Chondrocyte (in vitro differentiated cells): ENCODE data around the gene MSANTD4. TPM values are rescaled to one million over a fixed set of nuclear protein-coding genes. Genes with fewer than 3 reads are reported as not detected.

Experiments used
- DNase-seq: peaks from one replicate; pipeline ENCODE4 v3.0.0; 2021; ENCODE audit warnings: mixed read lengths, low spot score
- H3K27ac Mint-ChIP-seq: one replicate; pipeline ENCODE4 v1.8.0; 2021; ENCODE audit warnings: mild to moderate bottlenecking, moderate library complexity, mixed read lengths; ENCODE audit not compliant: unreplicated experiment
- H3K27me3 Mint-ChIP-seq: 2 replicates; pipeline ENCODE4 v1.8.0; 2021; ENCODE audit warnings: low read depth, mixed read lengths
- H3K36me3 Mint-ChIP-seq: 2 replicates; pipeline ENCODE4 v1.8.0; 2021; ENCODE audit warnings: low read depth, mixed read lengths
- H3K4me1 Mint-ChIP-seq: 2 replicates; pipeline ENCODE4 v1.8.0; 2021; ENCODE audit warnings: low read depth, mild to moderate bottlenecking, mixed read lengths
- H3K4me3 Mint-ChIP-seq: one replicate; pipeline ENCODE4 v1.8.0; 2021; ENCODE audit warnings: mild to moderate bottlenecking, moderate library complexity, mixed read lengths; ENCODE audit not compliant: unreplicated experiment
- H3K9me3 Mint-ChIP-seq: 2 replicates; pipeline ENCODE4 v1.8.0; 2021; ENCODE audit warnings: low read depth, mixed read lengths
- CTCF ChIP-seq: fragments of 200-600 bp; sonication (generic); IDR thresholded peaks from 2 replicates; pipeline ENCODE4 v1.5.0; 2021; ENCODE audit warnings: antibody characterized with exemption, mild to moderate bottlenecking, moderate library complexity
- long read RNA-seq: library from polyadenylated mRNA; stranded (forward); transcript quantifications from one replicate; pipeline ENCODE4 v2.0.0, GENCODE V29; 2021
- total RNA-seq: library from RNA; stranded (reverse); gene quantifications from 3 replicates; pipeline ENCODE4 v1.2.1, GENCODE V29; 2021

Gene MSANTD4
- 18.2 to 20.5 TPM (median 18.3 TPM) in 3 replicates for total RNA-seq
- long read RNA-seq, full-length matches to known transcripts, result 10 of 20 reads
- long read RNA-seq, partial matches to known transcripts, result 2 of 20 reads
- long read RNA-seq, other reads (novel, unspliced or antisense), result 8 of 20 reads

GRCh38 chr11:106021967-106022794 is at the start of gene MSANTD4:
MSANTD4 (minus strand) TSS chr11:106022240; CDS start chr11:106010917, 11,323 bp downstream.
- Mint-ChIP-seq H3K4me1 (peaks cover 38% of the 10 kb centered on the region), H3K27ac (peak within 1 kb of the TSS; percentile 93), H3K27me3 (peaks cover 5% of the 10 kb centered on the region), H3K4me3 (peak within 1 kb of the TSS; percentile 93), H3K36me3 (peaks cover 3% of the 10 kb centered on the region), H3K9me3 (no peaks in the 10 kb centered on the region)
- DNase-seq, result peak; percentile 99
- no peak for TF ChIP-seq CTCF

GRCh38 chr11:106070606-106071005 is 48.6 kb upstream of the MSANTD4 start:
- no peak for TF ChIP-seq CTCF
- no peaks in the 10 kb centered on the region for H3K4me1 Mint-ChIP-seq
- peaks cover 8% of the 10 kb centered on the region for H3K9me3 Mint-ChIP-seq
- no peak overlapping the region for H3K27ac Mint-ChIP-seq
- no peak overlapping the region for H3K4me3 Mint-ChIP-seq
- no peak for DNase-seq
- H3K27me3 Mint-ChIP-seq, result no peaks in the 10 kb centered on the region
- H3K36me3 Mint-ChIP-seq, result peaks cover 2% of the 10 kb centered on the region

- Mint-ChIP-seq H3K36me3 (peaks cover 4% of the 10 kb centered on the region), H3K27ac (no peak overlapping the region), H3K4me1 (no peaks in the 10 kb centered on the region), H3K4me3 (no peak overlapping the region), H3K9me3 (peaks cover 3% of the 10 kb centered on the region), H3K27me3 (no peaks in the 10 kb centered on the region)
- TF ChIP-seq CTCF, result no peak
- no peak for DNase-seq
Measured at GRCh38 chr11:106063009-106063408, 41.0 kb upstream of the MSANTD4 start.

- no peak for TF ChIP-seq CTCF
- no peak overlapping the region for H3K27ac Mint-ChIP-seq
- no peaks in the 10 kb centered on the region for H3K4me1 Mint-ChIP-seq
- H3K27me3 Mint-ChIP-seq, result no peaks in the 10 kb centered on the region
- peaks cover 4% of the 10 kb centered on the region for H3K36me3 Mint-ChIP-seq
- no peak for DNase-seq
- H3K4me3 Mint-ChIP-seq, result no peak overlapping the region
- H3K9me3 Mint-ChIP-seq, result peaks cover 2% of the 10 kb centered on the region
Measured at GRCh38 chr11:106061954-106062949, 40.2 kb upstream of the MSANTD4 start.
